Measurements from ENCODE around the gene ID3.
A peak's percentile ranks its signal among the peaks of the same experiment; 100 is the strongest.

ID3 gene

DNA sequence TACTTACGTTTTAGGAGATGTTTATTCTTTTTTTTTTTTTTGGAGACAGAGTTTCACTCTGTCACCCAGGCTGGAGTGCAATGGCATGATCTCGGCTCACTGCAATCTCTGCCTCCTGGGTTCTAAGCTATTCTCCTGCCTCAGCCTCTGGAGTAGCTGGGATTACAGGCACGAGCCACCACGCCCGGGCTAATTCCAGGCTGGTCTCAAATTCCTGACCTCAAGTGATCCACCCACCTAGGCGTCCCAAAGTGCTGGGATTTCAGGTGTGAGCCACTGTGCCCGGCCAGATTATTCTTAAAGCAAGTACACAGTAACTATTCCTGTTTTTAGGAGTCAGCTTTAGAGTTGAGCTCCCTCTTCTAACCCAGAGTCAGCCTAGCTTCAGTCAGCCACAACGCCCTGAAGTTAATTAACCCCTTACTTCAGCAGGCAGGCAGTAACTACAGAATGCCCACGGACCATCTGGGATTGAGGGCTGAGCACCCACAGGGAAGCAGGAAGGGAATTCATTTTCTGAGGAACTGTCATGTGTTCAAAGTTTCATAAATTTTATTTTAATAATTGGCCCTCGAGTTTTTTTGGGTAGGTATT is 5.3 kb upstream of the ID3 start:
- DNase-seq: no peak

DNA sequence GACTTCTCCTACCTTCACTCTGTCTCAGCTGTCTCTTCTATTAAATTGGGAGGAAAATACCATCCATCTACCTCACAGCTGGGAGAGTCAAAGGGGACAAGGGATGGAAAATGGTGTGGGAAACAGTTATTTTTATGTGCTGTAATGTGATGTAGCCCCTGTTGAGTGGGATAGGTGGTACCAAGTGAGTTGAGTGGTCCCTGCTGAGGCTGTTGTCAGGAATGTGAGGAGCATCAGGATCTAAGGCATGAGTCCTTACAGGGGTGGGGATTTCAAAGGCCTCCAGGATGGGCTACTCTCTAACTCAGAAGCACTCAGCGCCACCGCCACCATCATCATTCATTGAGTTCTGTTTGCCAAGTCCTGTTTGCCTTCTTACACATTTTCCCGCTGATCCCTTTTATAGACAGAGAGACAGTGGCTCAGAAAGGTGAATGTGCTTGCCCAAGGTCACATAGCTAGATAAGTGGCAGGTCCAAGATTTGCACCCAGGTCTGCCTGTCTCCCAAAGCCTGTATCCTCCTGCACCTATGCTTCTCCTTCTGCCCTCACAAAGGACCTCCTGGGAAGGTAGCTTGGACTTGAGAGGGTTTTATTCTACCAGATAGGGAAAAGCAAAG is 4.6 kb upstream of the ID3 start:
- DNase-seq: no peak

GRCh38 chr1:23563003-23563402 is 3.7 kb upstream of the ID3 start:
- DNase-seq: no peak

- peak; percentile 80 for DNase-seq
Measured at GRCh38 chr1:23562137-23562876, 3.0 kb upstream of the ID3 start.

DNA sequence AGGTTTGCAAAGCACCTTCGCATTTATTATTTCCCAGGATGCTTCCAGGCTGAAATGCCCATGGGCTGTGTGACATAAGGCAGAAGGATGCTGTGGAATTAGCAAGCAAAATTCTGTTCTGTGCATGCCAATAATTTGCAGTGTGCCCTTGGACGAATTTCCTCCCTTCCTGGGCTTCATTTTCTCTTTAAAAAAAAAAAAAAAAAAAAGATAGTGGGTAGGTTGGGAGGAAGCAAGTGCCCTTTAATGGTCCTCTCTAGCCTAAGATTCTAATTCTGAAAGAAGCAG is 2.5 kb upstream of the ID3 start:
- DNase-seq: no peak

- DNase-seq: no peak
Measured at GRCh38 chr1:23561076-23561812, 1.9 kb upstream of the ID3 start.

- DNase-seq: no peak
Measured at GRCh38 chr1:23559985-23560741, 862 bp upstream of the ID3 start.

- no peak for DNase-seq
Measured at GRCh38 chr1:23558872-23559135, 497 bp downstream of the ID3 start.

GRCh38 chr1:23558140-23558871 is 995 bp downstream of the ID3 start:
- no peak for DNase-seq

DNA sequence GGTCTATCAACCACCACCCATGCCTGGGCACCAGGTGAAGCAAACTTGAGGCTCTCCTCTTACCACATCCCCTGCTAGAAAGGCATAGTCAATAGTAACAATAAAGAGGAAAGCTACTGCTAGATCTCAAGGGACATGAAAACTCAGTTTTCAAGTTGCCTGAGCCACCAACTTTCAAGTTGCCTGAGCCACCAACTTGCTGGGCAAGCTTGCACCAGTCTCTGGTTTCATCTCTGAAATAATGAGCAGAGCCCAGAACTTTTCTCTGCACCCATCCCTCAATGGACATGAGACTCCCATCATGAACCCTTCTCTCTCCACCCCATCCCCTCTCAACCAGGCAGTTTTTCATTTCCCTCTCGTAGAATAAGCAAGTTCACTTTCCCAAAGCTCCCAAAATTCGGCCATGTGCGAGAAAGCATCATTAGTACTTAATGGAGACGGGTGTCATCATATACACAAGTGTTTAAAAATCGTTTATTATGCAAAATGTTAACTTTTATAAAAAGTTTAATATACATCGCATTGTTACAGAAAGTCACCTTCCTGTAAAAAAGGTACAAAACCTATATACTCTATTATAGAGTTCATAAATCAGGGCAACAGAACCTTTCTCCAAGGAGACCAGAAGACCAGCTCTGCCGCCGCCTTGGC is 1.7 kb downstream of the ID3 start:
- no peak for DNase-seq

GRCh38 chr1:23556635-23557470 is 2.4 kb downstream of the ID3 start:
- no peak for DNase-seq

- no peak for DNase-seq
Measured at GRCh38 chr1:23555986-23556634, 3.2 kb downstream of the ID3 start.

DNA sequence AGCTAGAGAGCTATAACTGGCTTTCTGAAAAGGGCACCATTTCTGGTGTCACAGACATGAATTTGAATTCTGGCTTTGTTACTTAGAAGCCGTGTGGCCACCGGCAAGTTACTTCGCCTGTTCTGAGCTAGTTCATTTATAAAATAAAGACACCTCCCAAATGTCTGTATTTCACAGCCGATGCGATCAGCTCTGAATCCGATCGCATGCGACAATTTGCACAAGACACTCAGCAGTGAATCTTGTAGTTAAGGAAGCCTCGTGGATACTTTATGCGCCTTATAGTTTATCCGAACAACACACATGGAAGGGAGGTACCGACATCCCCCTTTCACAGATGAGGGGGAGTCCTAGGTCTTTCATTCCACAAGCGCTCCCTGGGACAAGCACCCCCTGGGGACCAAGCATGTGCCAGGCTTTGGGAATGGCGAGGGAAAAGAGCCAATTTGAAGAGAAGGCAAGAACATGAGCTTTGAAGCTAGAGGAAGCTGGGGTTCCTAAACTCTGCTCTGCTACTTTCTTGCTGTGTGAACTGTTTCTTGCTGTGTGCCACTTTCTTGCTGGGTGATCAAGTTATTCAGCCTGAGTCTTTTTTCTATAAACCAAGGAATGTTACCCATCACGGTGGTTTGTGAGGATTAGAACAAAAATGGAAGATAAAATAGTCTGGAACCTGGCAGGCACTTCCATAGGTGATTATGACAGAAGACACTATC is 3.9 kb downstream of the ID3 start:
- no peak for DNase-seq

GRCh38 chr1:23554481-23555269 is 4.6 kb downstream of the ID3 start:
- peak; percentile 70 for DNase-seq

GRCh38 chr1:23554127-23554480 is 5.2 kb downstream of the ID3 start:
- DNase-seq: no peak

DNA sequence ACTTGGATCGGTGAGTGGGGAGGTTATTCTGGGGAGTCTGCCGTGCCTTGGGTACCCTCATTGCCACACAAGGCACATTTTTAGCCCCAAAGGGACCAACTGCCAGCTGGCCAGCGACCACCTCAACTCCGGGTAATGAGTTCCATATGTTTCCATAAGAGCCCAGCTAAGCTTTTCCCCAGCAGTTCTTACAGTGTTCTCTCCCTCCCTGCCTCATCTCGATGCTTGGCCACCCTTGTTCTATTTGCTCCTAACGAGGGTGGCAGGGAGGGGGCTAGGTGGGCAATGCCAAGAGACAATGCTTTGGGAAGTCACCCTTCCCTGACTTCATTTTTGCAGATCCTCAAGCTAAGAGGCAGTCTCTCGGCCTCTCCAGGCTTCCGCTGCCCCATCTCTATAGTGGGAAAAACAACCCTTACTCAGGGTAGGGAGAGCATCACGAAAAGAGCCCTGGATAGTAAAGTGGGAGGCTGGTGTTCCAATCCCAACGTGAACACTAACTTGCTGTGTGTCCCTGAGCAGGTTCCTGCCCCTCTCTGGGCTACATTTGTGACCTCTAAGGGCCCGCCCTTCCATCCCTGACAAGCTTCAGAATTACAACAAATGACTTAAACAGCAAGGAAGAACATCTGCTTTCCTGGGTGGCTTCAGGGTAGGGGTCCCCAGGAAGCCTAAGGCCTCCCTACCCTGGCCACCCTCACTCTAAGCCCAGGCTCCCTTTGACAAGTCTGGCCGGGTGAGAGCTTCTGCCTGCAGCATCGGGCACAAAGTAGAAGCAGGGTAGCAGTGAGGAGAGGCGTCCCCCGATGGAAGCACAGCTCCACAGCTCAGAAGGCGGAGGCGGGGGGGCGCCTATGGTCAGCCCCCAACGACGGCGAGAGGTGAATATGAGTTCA is 5.8 kb downstream of the ID3 start:
- DNase-seq: no peak

GRCh38 chr1:23551849-23552248 is 7.5 kb downstream of the ID3 start:
- no peak for DNase-seq

DNA sequence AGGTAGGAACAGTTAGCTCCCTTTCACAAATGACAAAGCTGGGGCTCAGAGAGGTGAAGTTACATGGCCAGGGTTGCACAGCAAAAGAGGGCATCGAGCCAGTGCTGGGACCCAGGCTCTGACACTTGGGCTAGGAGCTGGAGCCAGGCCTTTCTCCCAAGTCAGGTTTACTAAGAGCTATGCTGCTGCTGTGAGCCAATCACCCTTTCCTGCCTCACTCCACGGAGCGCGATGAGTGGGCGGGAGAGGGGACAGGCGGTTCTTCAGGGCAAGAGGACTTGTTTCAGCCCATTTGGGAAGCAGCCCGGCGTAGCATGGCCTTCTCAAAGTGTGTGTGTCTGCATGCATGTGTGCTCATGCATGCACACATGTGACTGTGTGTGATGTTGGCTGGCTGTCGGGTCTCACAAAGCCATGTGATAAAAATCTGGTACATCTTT is 10.6 kb downstream of the ID3 start:
- no peak for DNase-seq

All from hematopoietic multipotent progenitor cell treated with erythropoietin and hydrocortisone succinate and interleukin-3 and kit ligand, for 4 days (in vitro differentiated cells).